Gastrocnemius medialis (tissue), 4 donors: ENCODE data around the gene GH1.

Experiments
- POLR2A ChIP-seq, 2 donors: fragments of 450-650 bp; IDR thresholded peaks; one replicate each; pipeline ENCODE4 v1.6.1; 2017; ENCODE audit warnings: antibody characterized with exemption in 2 of 2, mild to moderate bottlenecking in 2 of 2, moderate library complexity in 2 of 2
- TF ChIP-seq, protein P1 (sequence below), 5 experiments: fragments of 450-650 bp in 3 of 5; fragments of 200-600 bp in 2 of 5; sonication (generic) in 2 of 5; IDR thresholded peaks in 4 of 5; conservative IDR thresholded peaks in 1 of 5; 1 replicate in 4 of 5; 2 replicates in 1 of 5; pipeline ENCODE4 v1.5.1; 2016 to 2019; ENCODE audit warnings: antibody characterized with exemption in 5 of 5, mild to moderate bottlenecking in 3 of 5, moderate library complexity in 3 of 5

DNA sequence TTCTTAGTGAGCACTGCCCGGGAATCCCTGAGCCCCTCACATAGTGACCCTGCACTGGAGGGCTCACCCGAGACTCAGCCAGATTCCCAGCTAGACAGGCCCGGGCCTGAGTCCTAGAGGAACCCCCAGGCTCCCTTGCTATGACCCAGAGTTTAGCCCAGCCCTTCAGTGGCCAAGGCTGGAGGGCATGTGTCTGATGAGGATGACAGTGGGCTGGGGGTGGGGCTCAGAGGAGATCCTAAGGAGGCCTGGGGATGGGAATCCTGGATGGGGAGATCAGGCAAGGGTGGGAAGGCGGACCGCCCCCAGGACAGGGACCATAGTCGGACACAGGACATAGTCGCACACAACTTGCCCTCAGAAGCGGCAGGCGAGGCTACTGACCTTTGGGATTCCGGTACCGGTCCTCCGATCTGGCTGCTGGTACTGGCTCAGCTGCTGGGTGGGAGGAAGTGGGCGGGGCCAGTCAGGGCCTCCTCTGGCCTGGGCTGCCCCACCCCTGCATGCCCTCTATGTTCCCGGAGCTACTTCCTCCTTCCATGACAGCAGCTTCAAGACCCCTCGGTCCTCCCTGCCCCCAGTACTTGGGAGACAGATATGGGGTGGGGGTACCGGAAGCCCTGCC is 12.4 kb upstream of the GH1 start:
- TF ChIP-seq, protein P1, sequence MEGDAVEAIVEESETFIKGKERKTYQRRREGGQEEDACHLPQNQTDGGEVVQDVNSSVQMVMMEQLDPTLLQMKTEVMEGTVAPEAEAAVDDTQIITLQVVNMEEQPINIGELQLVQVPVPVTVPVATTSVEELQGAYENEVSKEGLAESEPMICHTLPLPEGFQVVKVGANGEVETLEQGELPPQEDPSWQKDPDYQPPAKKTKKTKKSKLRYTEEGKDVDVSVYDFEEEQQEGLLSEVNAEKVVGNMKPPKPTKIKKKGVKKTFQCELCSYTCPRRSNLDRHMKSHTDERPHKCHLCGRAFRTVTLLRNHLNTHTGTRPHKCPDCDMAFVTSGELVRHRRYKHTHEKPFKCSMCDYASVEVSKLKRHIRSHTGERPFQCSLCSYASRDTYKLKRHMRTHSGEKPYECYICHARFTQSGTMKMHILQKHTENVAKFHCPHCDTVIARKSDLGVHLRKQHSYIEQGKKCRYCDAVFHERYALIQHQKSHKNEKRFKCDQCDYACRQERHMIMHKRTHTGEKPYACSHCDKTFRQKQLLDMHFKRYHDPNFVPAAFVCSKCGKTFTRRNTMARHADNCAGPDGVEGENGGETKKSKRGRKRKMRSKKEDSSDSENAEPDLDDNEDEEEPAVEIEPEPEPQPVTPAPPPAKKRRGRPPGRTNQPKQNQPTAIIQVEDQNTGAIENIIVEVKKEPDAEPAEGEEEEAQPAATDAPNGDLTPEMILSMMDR (IDR thresholded peaks at IDR 0.05 in 4 of 5, conservative IDR thresholded peaks at IDR 0.05 in 1 of 5): no peak
- TF ChIP-seq POLR2A (IDR thresholded peaks at IDR 0.05): no peak
